ENCODE measurements around the gene LINGO4.

GRCh38 chr1:151816548-151817352 lies 11.5 kb upstream of the LINGO4 start:
- TF ChIP-seq CTCF (IDR thresholded peaks at IDR 0.05) (no peak), SP1 (CRISPR knock-in tag; conservative IDR thresholded peaks at IDR 0.05) (no peak)
